OCI-LY3 (cell line): Measurements from ENCODE around the gene PLSCR4.

ENCODE experiments used
- EZH2phosphoT487 ChIP-seq: fragments of 200-600 bp; shearing (Covaris generic); IDR thresholded peaks from 2 replicates; pipeline ENCODE4 v1.6.1; 2018; ENCODE audit warnings: antibody characterized with exemption, mixed run types, low read depth
- TF ChIP-seq, protein P1 (sequence below): fragments of 200-600, 300-600 bp; sonication (generic); IDR thresholded peaks from 2 replicates; pipeline ENCODE4 v1.5.1; 2014; ENCODE audit warnings: antibody characterized with exemption, low read length, low read depth

DNA sequence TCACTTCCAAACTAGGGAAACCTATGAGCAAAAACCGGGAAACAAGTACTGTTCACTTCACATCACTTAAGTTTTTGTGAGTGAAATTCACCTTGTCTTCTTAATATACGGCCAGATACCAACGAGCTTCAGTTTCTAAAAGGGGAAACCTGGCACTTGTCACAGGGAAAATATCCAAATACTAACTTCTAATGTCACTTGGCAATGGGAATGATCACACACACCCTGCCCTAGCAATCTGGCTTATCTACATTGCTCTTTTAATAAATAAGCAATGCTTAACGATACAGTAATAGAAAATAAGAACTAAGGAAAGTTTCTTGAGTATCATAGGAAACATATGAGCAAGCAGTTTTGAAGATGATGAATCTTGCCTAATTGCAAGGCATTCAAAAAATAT, 55.3 kb downstream of the PLSCR4 start:
- TF ChIP-seq, protein P1, sequence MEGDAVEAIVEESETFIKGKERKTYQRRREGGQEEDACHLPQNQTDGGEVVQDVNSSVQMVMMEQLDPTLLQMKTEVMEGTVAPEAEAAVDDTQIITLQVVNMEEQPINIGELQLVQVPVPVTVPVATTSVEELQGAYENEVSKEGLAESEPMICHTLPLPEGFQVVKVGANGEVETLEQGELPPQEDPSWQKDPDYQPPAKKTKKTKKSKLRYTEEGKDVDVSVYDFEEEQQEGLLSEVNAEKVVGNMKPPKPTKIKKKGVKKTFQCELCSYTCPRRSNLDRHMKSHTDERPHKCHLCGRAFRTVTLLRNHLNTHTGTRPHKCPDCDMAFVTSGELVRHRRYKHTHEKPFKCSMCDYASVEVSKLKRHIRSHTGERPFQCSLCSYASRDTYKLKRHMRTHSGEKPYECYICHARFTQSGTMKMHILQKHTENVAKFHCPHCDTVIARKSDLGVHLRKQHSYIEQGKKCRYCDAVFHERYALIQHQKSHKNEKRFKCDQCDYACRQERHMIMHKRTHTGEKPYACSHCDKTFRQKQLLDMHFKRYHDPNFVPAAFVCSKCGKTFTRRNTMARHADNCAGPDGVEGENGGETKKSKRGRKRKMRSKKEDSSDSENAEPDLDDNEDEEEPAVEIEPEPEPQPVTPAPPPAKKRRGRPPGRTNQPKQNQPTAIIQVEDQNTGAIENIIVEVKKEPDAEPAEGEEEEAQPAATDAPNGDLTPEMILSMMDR = no peak
- TF ChIP-seq EZH2phosphoT487 = no peak
